Stimulated activated CD8-positive, alpha-beta memory T cell treated with anti-CD3 and anti-CD28 coated beads, Interleukin-7, amount 100 ng/mL, for 48 hours (primary cell): ENCODE data around the gene COPRS.
A peak's percentile ranks its signal among the peaks of the same experiment; 100 is the strongest.

Source experiments
- DNase-seq, 2 donors: peaks; one replicate each; pipeline ENCODE4 v3.0.0-alpha.2; 2020; ENCODE audit warnings: low read depth in 1 of 2; ENCODE audit errors: extremely low read depth in 1 of 2

The COPRS gene, protein sequence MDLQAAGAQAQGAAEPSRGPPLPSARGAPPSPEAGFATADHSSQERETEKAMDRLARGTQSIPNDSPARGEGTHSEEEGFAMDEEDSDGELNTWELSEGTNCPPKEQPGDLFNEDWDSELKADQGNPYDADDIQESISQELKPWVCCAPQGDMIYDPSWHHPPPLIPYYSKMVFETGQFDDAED

DNA sequence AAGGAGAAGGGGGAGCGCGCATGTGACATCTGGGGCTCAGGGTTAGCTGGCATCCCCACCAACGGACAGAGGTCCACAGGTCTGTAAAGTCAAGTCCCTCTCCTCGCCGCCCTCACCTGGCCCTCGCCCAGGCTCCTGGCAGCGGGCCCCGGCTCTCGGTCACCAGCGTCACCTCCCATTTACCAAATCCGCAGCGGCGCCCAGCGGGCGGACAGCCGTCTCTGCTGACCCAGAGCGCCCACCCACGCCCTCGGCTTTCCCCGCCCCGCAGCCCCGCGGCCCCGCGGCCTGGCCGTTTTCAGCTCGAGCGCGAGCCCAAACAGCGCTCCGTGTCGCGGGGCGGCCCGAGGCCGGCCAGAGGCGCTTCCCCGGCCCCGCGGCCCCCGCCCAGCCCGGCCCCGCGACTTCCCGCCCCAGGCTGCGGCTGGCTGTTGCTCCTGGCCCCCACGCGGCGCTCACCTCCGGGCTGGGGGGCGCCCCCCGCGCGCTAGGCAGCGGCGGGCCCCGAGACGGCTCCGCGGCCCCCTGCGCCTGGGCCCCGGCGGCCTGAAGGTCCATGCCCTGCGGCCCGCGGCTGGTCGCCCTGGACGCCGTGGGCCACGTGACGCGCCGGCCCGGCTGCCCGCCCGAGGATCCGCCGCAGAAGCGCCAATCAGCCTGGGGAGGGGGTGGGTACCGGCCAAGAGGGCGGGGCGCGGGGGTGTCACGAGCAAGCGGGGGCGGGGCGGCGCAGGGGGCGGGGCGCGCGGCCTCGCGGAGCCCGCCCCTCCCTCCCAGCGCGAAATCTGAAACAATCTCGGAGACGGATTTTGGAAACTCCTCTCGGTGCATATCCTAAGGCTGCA, at the start of gene COPRS:
COPRS (minus strand) TSS at position 603 of the 845 bp plus-strand sequence; CDS start at position 558, 45 bp downstream.
- DNase-seq, result peak; percentile 64 to 66

DNA sequence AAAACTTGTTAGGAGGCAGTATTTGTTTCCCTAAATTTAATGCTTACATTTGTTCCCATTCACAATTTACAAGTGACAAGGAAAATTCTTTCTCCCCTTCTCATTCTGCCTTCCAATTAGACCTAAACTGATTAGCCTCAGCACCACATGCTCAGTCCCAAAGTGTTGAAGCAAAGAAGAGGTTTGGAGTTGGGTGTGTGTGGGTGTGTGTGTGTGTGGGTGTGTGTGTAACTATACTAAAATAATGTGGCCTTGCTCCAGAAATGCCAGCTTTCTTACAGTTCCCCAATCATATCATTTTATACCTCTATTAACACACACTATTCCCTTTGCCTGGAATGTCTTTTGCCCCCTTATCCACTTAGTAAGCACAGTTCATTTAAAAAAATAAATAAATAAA, 49.3 kb upstream of the COPRS start:
- DNase-seq, result no peak

DNA sequence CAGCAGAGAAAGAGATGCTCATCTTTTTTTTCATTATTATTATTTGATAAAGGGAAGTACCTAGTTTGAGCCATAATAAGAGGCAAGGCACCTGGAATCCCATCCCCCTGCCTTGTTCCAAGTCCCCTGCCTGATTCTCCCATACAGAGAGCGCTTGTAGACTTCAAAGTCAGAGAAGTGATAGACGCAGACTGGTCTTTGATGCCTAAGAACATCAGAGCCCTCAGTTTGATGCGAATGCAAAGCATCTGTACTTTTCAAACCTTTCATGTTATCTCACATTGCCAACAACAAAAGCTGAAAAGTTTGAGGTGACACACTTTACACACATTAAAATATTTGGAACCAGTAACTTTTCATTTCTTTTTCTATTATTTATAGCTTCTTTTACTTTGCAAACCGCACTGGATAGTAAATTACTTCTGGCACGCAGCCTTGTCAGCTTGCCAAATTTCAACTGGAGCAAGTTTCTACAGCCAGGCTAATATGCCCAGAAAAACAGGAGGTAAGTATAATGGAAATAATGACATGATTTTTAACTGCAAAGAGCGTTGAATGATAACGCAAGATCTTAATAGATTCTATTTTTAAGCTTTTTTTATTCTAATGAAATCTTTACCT, 48.4 kb upstream of the COPRS start:
- DNase-seq, result no peak

DNA sequence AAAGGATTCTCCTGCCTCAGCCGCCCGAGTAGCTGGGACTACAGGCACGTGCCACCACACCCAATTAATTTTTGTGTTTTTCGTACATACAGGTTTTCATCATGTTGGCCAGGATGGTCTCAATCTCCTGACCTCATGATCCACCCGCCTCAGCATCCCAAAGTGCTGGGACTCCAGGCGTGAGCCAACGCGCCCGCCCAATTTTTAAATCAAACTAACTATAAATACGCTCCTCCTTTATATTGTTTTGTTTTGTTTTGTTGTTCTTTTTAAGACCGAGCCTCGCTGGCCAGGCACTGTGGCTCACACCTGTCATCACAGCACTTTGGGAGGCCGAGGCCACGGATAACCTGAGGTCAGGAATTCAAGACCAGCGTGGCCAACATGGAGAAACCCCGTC, 44.4 kb upstream of the COPRS start:
- DNase-seq, result no peak

DNA sequence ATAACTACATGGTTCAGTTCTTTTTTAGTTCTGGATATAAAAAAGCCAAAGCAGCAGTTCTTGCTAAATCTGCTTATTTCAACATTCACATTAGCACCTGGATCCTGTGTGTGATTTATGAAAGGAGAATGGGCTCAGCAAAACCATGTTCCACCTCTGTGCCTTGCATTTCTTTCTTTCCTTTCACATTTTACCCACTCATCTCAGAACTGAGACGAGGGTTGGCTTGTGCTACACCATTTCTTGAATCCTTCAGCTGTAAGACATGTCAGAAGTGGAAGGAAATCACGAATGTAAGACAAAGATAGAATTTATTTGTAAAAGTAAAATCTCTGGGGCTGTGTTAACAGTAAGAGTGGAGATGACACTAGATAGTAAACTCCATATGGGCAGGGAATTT, 43.6 kb upstream of the COPRS start:
- DNase-seq, result no peak

DNA sequence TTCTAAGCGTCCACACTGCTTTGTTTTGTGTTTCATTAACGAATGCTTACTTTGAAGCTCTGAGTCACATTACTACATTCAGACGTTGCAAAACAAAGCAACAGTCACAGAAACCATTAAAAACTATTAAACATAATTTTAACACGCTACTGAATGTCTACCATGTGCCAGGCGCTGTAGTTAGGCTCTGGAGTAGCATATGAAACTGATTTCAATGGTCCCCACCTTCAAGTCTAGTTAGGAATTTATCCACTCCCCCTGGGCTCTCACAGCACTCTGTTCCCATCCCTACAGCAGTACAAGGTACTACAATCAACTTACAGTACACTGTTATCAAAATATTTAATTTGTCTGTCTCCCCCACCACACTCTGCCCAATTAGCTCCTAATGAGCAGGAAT, 41.8 kb upstream of the COPRS start:
- DNase-seq, result no peak

DNA sequence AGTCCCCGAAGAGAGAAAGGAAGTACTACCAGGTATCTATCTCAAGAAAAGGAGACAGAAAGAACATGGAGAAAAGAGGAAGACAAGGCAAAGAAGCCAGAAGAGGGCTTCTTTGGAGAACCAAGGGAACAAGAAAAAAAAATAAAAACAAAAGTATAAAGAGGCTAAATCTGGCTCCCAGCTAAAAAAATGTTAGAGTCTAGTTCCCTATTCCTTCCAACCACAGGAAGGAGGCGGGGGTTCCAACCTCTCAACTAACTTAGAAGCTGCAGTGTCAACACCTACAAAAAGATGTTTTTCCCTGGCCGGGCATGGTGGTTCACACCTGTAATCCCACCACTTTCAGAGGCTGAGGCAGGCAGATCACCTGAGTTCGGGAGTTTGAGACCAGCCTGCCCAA, 29.1 kb upstream of the COPRS start:
- DNase-seq, result no peak

DNA sequence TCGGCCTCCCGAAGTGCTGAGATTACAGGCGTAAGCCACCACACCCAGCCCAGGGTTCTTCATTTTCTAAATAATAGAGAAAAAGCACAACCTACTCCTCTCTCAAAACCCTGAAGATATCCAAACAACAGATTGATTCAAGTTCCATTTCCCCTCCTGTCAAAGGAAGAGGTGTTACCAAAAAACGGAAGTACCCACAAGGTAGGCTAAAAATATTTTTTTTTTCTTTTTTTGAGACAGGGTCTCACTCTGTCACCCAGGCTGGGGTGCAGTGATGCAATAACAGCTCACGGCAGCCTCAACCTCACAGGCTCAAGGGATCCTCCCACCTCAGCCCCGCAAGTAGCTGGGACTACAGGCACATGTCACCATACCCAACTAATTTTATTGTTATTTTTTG, 23.5 kb upstream of the COPRS start:
- no peak for DNase-seq

DNA sequence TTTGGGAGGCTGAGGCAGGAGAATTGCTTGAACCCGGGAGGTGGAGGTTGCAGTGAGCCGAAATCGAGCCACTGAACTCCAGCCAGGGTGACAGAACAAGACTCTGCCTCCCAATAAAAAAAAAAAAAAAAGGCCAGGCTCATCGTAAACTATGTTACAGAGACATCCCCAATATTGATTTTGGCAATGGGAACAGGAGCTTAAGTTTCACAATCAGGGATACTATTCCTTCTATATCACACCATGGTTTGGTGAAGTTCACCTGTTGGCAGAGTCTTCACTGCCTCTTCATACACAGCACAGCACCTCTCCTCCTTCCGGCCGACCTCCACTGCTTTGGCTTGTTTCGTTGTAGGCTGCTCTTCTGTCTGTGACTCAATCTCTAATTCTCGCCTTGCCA, 21.3 kb upstream of the COPRS start:
- DNase-seq, result no peak

DNA sequence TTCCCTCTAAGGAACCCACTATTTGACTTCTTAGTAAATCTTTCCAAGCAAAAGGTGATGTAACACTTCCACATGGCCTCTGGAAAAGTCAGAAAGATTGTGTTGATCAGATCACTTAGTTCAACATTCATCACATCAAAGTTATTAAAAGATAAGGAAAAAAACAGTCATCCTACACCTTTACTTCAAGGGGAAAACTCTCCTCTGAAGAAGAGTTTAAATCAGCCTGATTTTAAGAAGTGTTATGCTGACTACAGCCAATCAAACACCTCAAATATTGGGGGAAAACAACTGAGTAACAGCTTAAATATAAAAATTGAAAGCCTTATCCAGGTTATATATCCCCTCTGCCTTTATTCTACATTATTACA, 19.6 kb upstream of the COPRS start:
- DNase-seq, result no peak

DNA sequence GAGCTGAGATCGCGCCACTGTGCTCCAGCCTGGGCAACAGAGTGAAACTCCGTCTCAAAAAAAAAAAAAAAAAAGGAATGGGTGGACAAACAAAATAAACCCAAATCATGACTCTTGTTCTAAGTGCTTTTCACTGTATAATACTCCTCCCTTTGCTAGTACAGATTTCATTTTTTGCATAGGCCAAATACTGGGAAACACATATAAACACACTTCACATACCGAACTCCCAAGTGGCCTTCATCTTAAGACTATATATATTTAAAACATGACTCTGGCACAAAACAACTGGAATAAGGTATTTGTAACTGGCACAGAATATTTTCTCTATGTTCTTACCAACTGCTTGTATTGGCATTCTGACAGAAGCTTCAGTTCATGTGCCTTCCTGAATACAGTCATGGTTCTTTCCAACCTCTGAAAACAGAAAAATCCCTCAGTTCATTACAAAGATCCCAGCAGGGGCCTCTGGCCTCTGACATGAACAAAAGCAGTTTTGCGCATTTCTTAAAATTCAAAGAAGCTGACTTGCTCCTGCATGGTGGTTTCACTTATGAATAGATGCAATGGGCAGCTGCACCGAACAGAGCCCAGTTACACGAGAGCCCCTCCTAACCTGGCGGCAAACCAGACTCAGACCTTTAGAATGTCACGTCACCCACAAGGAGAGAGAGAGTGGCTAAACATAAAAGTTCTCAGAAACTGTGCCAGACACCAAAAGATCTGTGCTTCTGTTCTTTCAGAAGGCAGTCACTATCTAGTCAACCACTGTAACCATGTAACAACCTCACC, 19.1 kb upstream of the COPRS start:
- DNase-seq, result peak; percentile 26 to 38

DNA sequence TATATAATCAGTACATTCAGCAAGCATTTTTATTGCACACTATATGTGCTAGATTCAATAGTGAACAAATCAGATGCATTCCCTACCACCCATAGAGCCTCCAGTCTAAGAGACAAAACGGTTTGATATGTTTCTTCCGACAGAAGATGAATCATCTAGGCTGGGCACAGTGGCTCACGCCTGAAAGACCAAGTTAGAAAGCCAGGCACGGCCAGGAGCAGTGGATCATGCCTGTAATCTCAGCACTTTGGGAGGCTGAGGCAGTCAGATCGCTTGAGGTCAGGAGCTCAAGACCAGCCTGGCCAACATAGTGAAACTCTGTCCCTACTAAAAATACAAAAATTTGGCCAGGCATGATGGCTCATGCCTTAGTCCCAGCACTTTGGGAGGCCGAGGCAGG, 18.3 kb upstream of the COPRS start:
- DNase-seq, result no peak

DNA sequence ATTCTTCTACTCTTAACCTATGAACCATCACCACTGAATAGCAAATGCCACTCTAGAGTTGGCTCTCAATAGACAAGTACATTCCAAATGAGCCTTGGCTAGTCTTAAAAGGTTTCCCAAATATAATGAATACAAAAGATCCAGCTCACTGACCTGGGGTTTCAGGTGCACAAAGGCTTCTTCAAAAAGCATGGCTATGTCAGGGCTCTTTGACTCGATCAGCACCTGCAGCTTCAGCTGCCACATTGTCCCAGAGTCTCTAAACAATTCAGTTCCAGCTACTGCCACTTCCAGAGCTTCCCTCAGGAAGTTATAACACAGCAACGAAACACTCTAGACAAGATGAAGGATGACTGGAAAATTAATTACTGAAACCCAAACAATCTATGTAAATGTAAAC, 16.0 kb upstream of the COPRS start:
- DNase-seq, result no peak

DNA sequence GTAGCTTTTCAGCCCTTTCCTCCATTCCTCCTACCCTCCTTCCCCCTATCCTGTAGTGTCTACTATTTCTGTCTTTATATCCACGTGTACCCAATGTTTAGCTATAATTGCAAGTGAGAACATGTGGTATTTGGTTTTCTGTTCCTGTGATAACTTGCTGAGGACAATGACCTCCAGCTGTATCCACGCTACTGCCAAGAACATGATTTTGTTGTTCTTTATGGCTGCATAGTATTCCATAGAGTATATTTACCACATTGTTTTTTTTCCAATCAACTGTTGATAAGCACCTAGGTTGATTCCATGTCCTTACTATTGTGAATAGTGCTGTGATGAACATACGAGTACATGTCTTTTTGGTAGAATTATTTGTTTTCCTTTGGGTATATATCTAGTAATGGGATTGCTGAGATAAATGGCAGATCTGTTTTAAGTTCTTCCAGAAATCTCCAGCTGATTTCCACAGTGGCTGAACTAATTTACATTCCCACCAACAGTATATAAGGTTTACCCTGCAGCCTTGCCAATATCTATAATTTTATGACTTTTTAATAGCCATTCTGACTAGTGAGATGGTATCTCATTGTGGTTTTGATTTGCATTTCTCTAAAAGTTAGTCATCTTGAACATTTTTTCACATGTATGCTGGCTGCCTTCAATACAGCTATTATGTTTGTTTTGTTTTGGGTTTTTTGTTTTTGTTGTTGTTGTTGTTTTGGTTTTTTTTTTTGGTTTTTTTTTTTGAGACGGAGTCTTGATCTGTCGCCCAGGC, 10.9 kb upstream of the COPRS start:
- no peak for DNase-seq

DNA sequence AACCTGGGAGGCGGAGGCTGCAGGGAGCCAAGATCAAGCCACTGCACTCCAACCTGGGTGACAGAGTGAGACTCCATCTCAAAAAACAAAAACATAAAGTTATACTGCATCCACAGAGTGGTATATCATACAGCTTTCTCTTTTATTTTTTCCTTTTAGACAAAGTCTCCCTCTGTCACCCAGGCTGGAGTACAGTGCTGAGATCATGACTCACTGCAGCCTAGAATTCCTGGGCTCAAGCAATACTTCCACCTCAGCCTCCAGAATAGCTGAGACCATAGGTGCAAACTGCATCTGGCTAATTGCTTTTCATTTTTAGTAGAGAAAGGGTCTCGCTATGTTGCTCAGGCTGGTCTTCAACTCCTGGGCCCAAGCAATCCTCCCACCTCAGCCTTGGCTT, 10.0 kb upstream of the COPRS start:
- no peak for DNase-seq

DNA sequence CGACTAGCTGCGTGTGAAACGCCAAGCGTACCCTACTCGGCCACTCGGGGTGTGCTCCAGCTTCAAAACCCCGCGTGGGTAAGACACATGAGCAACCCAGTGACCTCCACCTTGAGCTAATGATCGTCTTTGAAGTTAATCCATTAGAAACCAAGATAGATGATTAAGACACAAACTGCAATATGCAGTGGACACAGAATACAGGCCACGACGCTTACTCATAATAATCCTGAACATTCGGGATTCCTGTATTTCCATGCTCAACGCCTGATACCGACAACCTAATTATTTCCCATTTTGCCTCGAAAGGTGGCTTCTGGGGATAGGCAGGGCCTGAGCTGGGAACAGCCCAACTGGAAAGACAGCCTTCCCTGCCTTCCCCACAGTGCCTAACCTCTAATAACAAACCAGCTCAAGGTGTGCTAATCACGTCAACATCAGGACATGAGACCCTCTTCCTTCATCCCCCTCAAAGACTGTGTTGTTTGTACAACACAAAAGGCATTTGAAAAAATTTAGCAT, 504 bp upstream of the COPRS start:
- DNase-seq, result no peak

DNA sequence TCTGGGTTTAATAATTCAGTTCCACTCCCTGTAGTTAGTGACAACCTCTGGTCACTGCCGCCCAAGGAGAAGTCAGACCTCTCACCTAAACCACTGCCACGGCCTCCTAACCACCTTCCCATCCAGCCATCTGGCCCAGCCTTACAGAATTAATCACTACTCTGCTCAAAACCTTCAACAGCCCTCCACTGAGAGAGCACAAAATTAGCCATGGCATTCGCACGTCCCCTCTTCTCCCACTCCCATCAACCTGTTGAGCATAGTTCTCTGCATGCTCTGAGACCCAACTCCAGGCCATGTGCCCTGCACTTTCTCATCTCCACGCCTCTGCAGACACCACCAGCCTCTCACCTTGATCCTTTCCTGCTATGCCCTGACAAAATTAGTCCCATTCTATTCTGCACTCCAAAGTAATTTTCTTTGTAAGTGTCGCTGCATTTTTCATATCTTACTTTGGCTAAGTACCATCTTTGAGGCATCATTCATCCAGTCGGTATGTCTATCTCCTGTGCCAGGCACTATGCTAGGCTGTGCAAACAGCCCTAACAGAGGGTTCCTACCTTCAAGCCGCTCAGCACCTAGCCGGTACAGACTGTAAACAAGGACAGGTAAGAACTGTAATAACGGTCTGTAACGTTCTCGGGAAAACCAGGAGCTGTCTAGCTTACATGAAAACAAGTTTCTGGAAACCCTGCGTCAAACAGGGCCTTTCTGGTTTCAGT, 963 bp downstream of the COPRS start:
- DNase-seq, result no peak

DNA sequence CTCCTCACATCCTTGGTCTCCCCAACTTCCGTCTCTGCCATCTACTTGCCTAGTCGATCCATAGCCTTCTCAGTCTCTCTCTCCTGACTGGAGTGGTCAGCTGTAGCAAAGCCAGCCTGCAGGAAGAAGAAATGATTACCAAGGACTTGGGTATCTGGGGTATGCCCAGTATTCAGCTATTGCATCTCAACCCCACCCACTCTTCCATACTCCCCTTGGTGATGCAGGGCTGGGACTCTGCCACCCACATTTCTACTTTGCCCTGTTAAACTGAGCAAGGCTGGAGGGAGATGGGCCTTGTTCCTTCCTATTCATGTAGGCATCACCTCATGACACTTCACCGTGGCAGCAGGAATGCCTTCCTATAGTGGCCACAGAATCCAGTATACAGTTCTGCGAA, 2.3 kb downstream of the COPRS start:
- no peak for DNase-seq

DNA sequence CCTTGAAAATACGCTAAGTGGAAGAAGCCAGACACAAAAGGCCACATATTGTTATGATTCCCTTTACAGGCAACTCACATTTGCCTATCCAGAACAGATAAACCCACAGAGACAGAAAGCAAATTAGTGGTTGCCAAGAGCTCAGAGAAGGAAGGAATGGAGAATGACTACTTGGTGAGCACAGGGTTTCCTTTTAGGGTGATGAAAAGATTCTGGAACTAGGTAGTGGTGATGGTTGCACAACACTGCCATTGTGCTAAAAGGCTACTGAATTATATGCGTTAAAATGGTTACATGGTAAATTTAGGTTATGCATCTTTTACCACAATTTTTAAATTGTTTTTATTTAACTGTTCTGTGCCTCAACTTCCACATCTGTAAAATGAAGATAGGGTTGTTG, 4.4 kb downstream of the COPRS start:
- DNase-seq, result no peak
